Glomerular visceral epithelial cell (primary cell): ENCODE measurements around the gene ABHD10.
"Not testable (repeated sequence)": the region's sequence is repeated elsewhere in the genome, so short reads cannot be mapped to it uniquely, and the experiment has no call there.

ENCODE experiments used
- DNase-seq: peaks from one replicate; pipeline ENCODE4 v3.0.0-alpha.2; 2016; ENCODE audit errors: extremely low spot score

Gene ABHD10

DNA sequence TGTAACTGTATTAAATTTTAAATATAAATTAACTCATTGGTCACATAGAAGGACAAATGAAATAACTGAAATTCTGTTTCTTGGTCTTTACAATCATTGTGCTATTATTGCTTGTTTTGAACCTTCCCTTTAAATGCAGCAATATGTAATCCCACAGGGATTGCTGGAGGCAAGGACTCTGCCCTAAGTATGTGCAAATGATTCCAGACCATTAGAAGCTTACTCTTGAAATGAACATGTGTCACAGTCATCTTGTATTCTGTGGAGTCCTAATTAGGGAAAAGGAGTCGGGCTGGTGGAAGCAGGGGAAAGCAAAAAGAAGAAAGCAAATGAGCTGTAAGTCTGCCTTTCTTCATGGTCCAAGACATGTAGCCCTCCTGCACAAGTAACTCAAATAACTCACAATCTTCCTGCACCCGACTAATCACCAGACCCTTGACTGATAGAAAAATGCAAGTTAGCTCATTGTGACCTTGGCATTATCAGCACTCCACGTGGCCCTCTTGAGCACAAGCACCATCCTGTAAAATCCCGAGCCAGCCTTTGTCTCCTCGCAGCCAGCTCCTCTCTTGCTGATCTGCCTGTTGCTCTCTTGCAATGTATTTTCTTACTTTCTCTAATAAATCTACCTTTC lies 53.4 kb downstream of the ABHD10 start:
- DNase-seq, result no peak

DNA sequence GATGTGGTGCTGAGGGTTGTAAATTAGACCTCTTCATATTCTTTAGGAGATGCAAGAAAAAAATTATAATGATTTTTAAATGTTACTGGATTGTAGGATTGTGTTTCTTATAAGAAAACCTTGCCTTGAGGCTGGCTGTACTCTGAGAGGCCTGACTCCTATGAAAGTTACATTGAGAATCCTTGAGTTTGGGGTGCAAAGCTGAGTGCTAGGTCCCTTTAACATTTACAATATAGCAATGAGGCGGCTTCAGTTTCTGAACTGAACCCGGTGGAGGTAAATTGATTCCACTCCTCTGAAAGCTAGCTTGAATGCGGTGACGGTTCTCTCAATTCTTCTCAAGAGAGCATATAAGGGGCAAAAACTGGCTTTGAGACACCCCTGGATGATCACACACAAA lies 55.6 kb downstream of the ABHD10 start, which contains the start of gene TMPRSS7:
Gene TMPRSS7 (plus strand): TSS at position 301 of the 400 bp plus-strand sequence. CDS start 110 bp downstream, outside the sequence.
- DNase-seq, result no peak

DNA sequence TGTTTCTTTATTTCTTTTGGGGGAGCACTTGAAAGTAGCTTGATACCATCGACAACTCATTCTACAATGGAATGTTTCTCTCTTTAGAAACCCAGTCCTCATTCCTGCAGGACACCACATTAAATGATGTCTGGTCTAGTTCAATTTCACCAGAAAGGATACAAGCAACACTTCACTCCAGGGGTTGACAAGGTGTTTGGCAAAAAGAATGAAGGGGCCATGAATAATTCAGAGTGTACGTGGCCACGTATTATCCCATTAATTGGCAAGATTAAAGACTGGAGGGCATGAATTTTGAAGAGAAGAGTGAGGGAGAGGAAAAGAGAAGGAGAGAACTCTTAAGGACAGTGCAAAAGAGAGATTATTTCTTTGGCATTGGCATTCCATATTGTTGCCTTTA lies 56.4 kb downstream of the ABHD10 start:
- DNase-seq, result no peak

DNA sequence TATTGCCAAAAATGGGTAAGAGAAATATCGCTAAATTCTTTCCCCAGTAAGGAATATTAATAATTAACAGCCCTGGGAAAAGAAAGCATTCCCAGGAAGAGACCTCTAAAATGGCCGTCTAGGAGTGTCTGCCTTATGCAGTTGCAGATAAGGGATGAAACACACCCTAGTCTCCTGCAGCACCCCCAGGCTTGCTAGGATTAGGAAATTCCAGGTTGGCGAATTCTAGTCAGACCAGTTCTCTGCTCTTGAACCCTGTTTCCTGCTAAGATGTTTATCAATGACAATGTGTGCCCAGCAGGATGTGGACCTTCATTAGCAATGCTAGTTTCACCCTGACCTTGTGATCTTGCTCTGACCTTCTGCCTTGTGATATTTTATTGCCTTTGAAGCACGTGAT lies 58.4 kb downstream of the ABHD10 start:
- not testable (repeated sequence) for DNase-seq

DNA sequence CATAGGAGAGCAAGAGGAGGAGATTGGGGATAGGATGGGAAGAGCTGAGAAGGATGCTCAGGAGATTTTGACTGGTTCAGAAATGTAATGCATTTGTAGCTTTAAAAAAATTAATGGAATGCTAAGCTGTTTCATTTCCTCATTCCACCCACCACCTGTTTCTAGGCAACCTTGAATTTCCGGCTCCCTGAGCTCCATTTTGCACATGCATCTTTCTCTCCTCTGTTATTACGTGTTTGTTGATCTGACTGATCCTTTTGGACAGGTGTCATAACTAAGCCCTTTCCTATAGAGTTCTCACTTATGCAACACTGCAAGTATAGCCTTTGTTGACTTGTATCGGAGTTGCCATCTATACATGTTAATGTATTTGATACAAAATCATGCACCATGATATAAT lies 60.0 kb downstream of the ABHD10 start:
- peak; percentile 54 for DNase-seq

DNA sequence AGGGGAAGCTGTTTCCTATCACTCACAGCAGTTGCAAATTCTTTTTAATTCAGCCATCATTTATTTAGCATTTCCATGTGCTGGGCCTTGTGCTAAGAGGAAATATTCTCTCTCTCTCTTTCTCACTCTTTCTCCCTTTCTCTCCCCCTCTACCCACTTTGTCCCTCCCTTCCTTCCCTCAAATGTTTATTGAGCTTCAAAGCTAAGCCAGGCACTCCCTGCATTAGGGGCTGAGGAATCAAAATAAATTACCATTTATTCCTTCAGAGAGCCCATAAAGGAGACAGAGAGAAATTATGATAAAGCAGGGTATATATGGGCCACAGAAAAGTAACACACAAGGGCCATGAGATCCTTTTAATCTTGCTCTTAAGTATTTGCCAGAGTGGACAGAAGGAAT lies 62.5 kb downstream of the ABHD10 start:
- DNase-seq, result no peak

DNA sequence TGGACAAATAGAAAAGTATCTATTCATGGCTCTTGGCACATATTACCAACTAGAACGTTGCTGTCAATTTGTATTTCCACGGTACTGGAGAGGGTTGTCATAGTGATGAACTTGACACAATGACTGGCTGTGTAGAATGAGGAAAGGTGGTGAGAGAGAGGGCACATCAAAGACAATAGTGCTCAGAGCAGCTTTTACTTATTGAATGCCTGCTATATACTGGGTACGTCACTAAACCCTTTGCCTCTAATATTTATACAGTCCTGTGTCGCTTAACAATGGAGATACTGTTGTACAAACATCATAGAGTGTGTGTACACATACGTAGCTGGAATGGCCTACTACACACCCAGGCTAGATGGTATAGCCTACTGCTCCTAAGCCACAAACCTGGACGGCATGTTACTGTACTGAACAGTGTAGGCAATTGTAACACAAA lies 64.0 kb downstream of the ABHD10 start:
- DNase-seq, result no peak
